ENCODE data around the gene SSU72.

SSU72 gene

GRCh38 chr1:1616045-1616790 lies 41.6 kb upstream of the SSU72 start:
- H3K27ac Mint-ChIP-seq: peak overlapping the region; percentile 77
- no peaks in the 10 kb centered on the region for H3K27me3 Mint-ChIP-seq (ENCODE audit: low read depth)
- no peaks in the 10 kb centered on the region for H3K9me3 Mint-ChIP-seq
- H3K4me3 Mint-ChIP-seq: peak overlapping the region; percentile 79
- peaks cover 5% of the 10 kb centered on the region for H3K36me3 Mint-ChIP-seq (ENCODE audit: low read depth)
- H3K4me1 Mint-ChIP-seq (ENCODE audit: low read depth): peaks cover 19% of the 10 kb centered on the region

- H3K36me3 Mint-ChIP-seq (ENCODE audit: low read depth): peaks cover 5% of the 10 kb centered on the region
- peaks cover 19% of the 10 kb centered on the region for H3K4me1 Mint-ChIP-seq (ENCODE audit: low read depth)
- H3K27me3 Mint-ChIP-seq (ENCODE audit: low read depth): no peaks in the 10 kb centered on the region
- H3K9me3 Mint-ChIP-seq: no peaks in the 10 kb centered on the region
- H3K27ac Mint-ChIP-seq: peak within 1 kb of the TSS; percentile 93
- peak within 1 kb of the TSS; percentile 94 for H3K4me3 Mint-ChIP-seq
Observed at GRCh38 chr1:1615256-1616044, 40.8 kb upstream of the SSU72 start, which contains the start of gene MIB2. Gene MIB2, plus strand, starts transcription at chr1:1615500. Its CDS starts 7,953 bp downstream, at chr1:1623453.

- H3K36me3 Mint-ChIP-seq (ENCODE audit: low read depth): peaks cover 5% of the 10 kb centered on the region
- peak overlapping the region; percentile 94 for H3K4me3 Mint-ChIP-seq
- H3K27ac Mint-ChIP-seq: peak overlapping the region; percentile 93
- no peaks in the 10 kb centered on the region for H3K27me3 Mint-ChIP-seq (ENCODE audit: low read depth)
- no peaks in the 10 kb centered on the region for H3K9me3 Mint-ChIP-seq
- H3K4me1 Mint-ChIP-seq (ENCODE audit: low read depth): peaks cover 19% of the 10 kb centered on the region
Observed at GRCh38 chr1:1614954-1615255, 40.2 kb upstream of the SSU72 start.

- H3K36me3 Mint-ChIP-seq (ENCODE audit: low read depth): peaks cover 5% of the 10 kb centered on the region
- H3K4me1 Mint-ChIP-seq (ENCODE audit: low read depth): peaks cover 19% of the 10 kb centered on the region
- no peaks in the 10 kb centered on the region for H3K9me3 Mint-ChIP-seq
- peak overlapping the region; percentile 93 for H3K27ac Mint-ChIP-seq
- peak overlapping the region; percentile 94 for H3K4me3 Mint-ChIP-seq
- no peaks in the 10 kb centered on the region for H3K27me3 Mint-ChIP-seq (ENCODE audit: low read depth)
Observed at GRCh38 chr1:1614204-1614953, 39.7 kb upstream of the SSU72 start.

- Mint-ChIP-seq H3K4me1 (ENCODE audit: low read depth) (peaks cover 19% of the 10 kb centered on the region), H3K27me3 (ENCODE audit: low read depth) (no peaks in the 10 kb centered on the region), H3K4me3 (peak overlapping the region; percentile 94), H3K9me3 (no peaks in the 10 kb centered on the region), H3K36me3 (ENCODE audit: low read depth) (peaks cover 5% of the 10 kb centered on the region), H3K27ac (peak overlapping the region; percentile 93)
Observed at GRCh38 chr1:1613509-1614082, 38.9 kb upstream of the SSU72 start.

GRCh38 chr1:1612104-1612400 lies 37.4 kb upstream of the SSU72 start:
- Mint-ChIP-seq H3K4me1 (ENCODE audit: low read depth) (peaks cover 21% of the 10 kb centered on the region), H3K9me3 (no peaks in the 10 kb centered on the region), H3K4me3 (no peak overlapping the region), H3K27ac (no peak overlapping the region), H3K36me3 (ENCODE audit: low read depth) (peaks cover 2% of the 10 kb centered on the region), H3K27me3 (ENCODE audit: low read depth) (no peaks in the 10 kb centered on the region)

GRCh38 chr1:1610796-1611195 lies 36.1 kb upstream of the SSU72 start:
- H3K9me3 Mint-ChIP-seq: no peaks in the 10 kb centered on the region
- no peak overlapping the region for H3K4me3 Mint-ChIP-seq

GRCh38 chr1:1609822-1610485 lies 35.3 kb upstream of the SSU72 start:
- no peaks in the 10 kb centered on the region for H3K9me3 Mint-ChIP-seq
- H3K27ac Mint-ChIP-seq: no peak overlapping the region
- no peak overlapping the region for H3K4me3 Mint-ChIP-seq
- peaks cover 4% of the 10 kb centered on the region for H3K36me3 Mint-ChIP-seq (ENCODE audit: low read depth)
- peaks cover 25% of the 10 kb centered on the region for H3K4me1 Mint-ChIP-seq (ENCODE audit: low read depth)
- no peaks in the 10 kb centered on the region for H3K27me3 Mint-ChIP-seq (ENCODE audit: low read depth)

More at GRCh38 chr1:1610796-1611195, 36.1 kb upstream of the SSU72 start:
- Mint-ChIP-seq H3K4me1 (ENCODE audit: low read depth) (peaks cover 26% of the 10 kb centered on the region), H3K27ac (no peak overlapping the region), H3K36me3 (ENCODE audit: low read depth) (peaks cover 4% of the 10 kb centered on the region), H3K27me3 (ENCODE audit: low read depth) (no peaks in the 10 kb centered on the region)

- no peaks in the 10 kb centered on the region for H3K27me3 Mint-ChIP-seq (ENCODE audit: low read depth)
- no peak overlapping the region for H3K27ac Mint-ChIP-seq
- no peak overlapping the region for H3K4me3 Mint-ChIP-seq
- H3K9me3 Mint-ChIP-seq: no peaks in the 10 kb centered on the region
- H3K36me3 Mint-ChIP-seq (ENCODE audit: low read depth): peaks cover 1% of the 10 kb centered on the region
- H3K4me1 Mint-ChIP-seq (ENCODE audit: low read depth): peaks cover 10% of the 10 kb centered on the region
Observed at GRCh38 chr1:1606232-1606631, 31.6 kb upstream of the SSU72 start.

GRCh38 chr1:1605724-1606123 lies 31.1 kb upstream of the SSU72 start:
- H3K27ac Mint-ChIP-seq: no peak overlapping the region
- H3K4me3 Mint-ChIP-seq: no peak overlapping the region
- peaks cover 1% of the 10 kb centered on the region for H3K36me3 Mint-ChIP-seq (ENCODE audit: low read depth)
- peaks cover 10% of the 10 kb centered on the region for H3K4me1 Mint-ChIP-seq (ENCODE audit: low read depth)
- H3K27me3 Mint-ChIP-seq (ENCODE audit: low read depth): no peaks in the 10 kb centered on the region
- no peaks in the 10 kb centered on the region for H3K9me3 Mint-ChIP-seq

GRCh38 chr1:1605034-1605591 lies 30.4 kb upstream of the SSU72 start:
- peaks cover 1% of the 10 kb centered on the region for H3K36me3 Mint-ChIP-seq (ENCODE audit: low read depth)
- peak overlapping the region; percentile 10 for H3K4me3 Mint-ChIP-seq
- no peaks in the 10 kb centered on the region for H3K27me3 Mint-ChIP-seq (ENCODE audit: low read depth)

GRCh38 chr1:1604374-1605033 lies 29.8 kb upstream of the SSU72 start:
- Mint-ChIP-seq H3K36me3 (ENCODE audit: low read depth) (peaks cover 1% of the 10 kb centered on the region), H3K27me3 (ENCODE audit: low read depth) (no peaks in the 10 kb centered on the region), H3K27ac (peak overlapping the region; percentile 41), H3K4me1 (ENCODE audit: low read depth) (peaks cover 10% of the 10 kb centered on the region), H3K4me3 (no peak overlapping the region), H3K9me3 (no peaks in the 10 kb centered on the region)

More at GRCh38 chr1:1605034-1605591, 30.4 kb upstream of the SSU72 start:
- H3K4me1 Mint-ChIP-seq (ENCODE audit: low read depth): peaks cover 10% of the 10 kb centered on the region
- peak overlapping the region; percentile 67 for H3K27ac Mint-ChIP-seq
- H3K9me3 Mint-ChIP-seq: no peaks in the 10 kb centered on the region

- Mint-ChIP-seq H3K9me3 (no peaks in the 10 kb centered on the region), H3K36me3 (ENCODE audit: low read depth) (peaks cover 1% of the 10 kb centered on the region), H3K27me3 (ENCODE audit: low read depth) (peaks cover 3% of the 10 kb centered on the region), H3K4me3 (no peak overlapping the region), H3K4me1 (ENCODE audit: low read depth) (peaks cover 12% of the 10 kb centered on the region), H3K27ac (no peak overlapping the region)
Observed at GRCh38 chr1:1603671-1604373, 29.2 kb upstream of the SSU72 start.
